Hepatocyte (in vitro differentiated cells): ENCODE results near the gene PI4KA. TPM values are rescaled to one million over a fixed set of nuclear protein-coding genes. Genes with fewer than 3 reads are reported as not detected.

ENCODE experiments used
- DNase-seq: peaks from one replicate; pipeline ENCODE4 v3.0.0-alpha.2; 2016; ENCODE audit warnings: low spot score
- H2AFZ ChIP-seq: fragments of 200-600 bp; sonication (generic); 2 replicates; pipeline ENCODE4 v1.6.0; 2016; ENCODE audit warnings: antibody characterized with exemption, mild to moderate bottlenecking
- H3K27ac ChIP-seq: fragments of 200-600 bp; sonication (generic); 2 replicates; pipeline ENCODE4 v1.5.1; 2016; ENCODE audit warnings: mild to moderate bottlenecking
- H3K27me3 ChIP-seq: fragments of 200-600 bp; sonication (generic); 2 replicates; pipeline ENCODE4 v1.6.1; 2016
- H3K36me3 ChIP-seq: fragments of 200-600 bp; sonication (generic); replicated peaks from 2 replicates; pipeline ENCODE4 v1.5.1; 2016; ENCODE audit warnings: low read depth; ENCODE audit not compliant: insufficient read depth
- H3K4me1 ChIP-seq: fragments of 200-600 bp; sonication (generic); 2 replicates; pipeline ENCODE4 v1.5.1; 2016; ENCODE audit warnings: mild to moderate bottlenecking, moderate library complexity; ENCODE audit not compliant: insufficient read depth
- H3K4me2 ChIP-seq: fragments of 200-600 bp; sonication (generic); 2 replicates; pipeline ENCODE4 v1.6.0; 2016
- H3K4me3 ChIP-seq: fragments of 200-600 bp; sonication (generic); 2 replicates; pipeline ENCODE4 v1.5.1; 2016; ENCODE audit warnings: mild to moderate bottlenecking
- H3K79me2 ChIP-seq: fragments of 200-600 bp; sonication (generic); 2 replicates; pipeline ENCODE4 v1.6.0; 2017; ENCODE audit warnings: mild to moderate bottlenecking
- H3K9me2 ChIP-seq: fragments of 200-600 bp; sonication (generic); replicated peaks from 2 replicates; pipeline ENCODE4 v1.6.0; 2017; ENCODE audit warnings: mild to moderate bottlenecking; ENCODE audit not compliant: insufficient read depth
- H3K9me3 ChIP-seq: fragments of 200-600 bp; sonication (generic); 2 replicates; pipeline ENCODE4 v1.5.1; 2016; ENCODE audit warnings: low read depth, mild to moderate bottlenecking
- H4K20me1 ChIP-seq: fragments of 200-600 bp; sonication (generic); 2 replicates; pipeline ENCODE4 v1.6.0; 2016; ENCODE audit warnings: mild to moderate bottlenecking; ENCODE audit not compliant: insufficient read depth, poor library complexity, severe bottlenecking
- CTCF ChIP-seq: fragments of 200-600 bp; sonication (generic); IDR thresholded peaks from 2 replicates; pipeline ENCODE4 v1.5.1; 2016; ENCODE audit warnings: antibody characterized with exemption, mild to moderate bottlenecking; ENCODE audit not compliant: poor library complexity
- EZH2 ChIP-seq: fragments of 200-600 bp; sonication (generic); IDR thresholded peaks from 2 replicates; pipeline ENCODE4 v1.6.1; 2016; ENCODE audit warnings: antibody characterized with exemption, mild to moderate bottlenecking, borderline replicate concordance
- EZH2phosphoT487 ChIP-seq: fragments of 200-600 bp; sonication (generic); IDR thresholded peaks from one replicate; pipeline ENCODE4 v1.6.1; 2018; ENCODE audit warnings: antibody characterized with exemption, mild to moderate bottlenecking, low read depth, moderate library complexity; ENCODE audit not compliant: unreplicated experiment, severe bottlenecking
- WGBS: methylation state at CpG from one replicate; pipeline ENCODE4 v1.1.6; 2016; ENCODE audit warnings: low lambda C conversion rate; ENCODE audit errors: missing lambda C conversion rate; 5-methylcytosine and 5-hydroxymethylcytosine counted together
- polyA plus RNA-seq: library from polyadenylated mRNA; unstranded; fragments of >200 nt; fragmentation: Nextera tagmentation; extraction: Ambion mirVana; gene quantifications from 2 replicates; pipeline ENCODE4 v1.2.1, GENCODE V29; 2016
- total RNA-seq: library from RNA; depleted of rRNA; stranded (reverse); fragments of >200 nt; gene quantifications from 2 replicates; pipeline ENCODE4 v1.2.3, GENCODE V29; 2014

Gene PI4KA
- total and polyA plus RNA-seq, 2 experiments from 2014 or later: 59.1 to 75.7 TPM

- 80% methylated on average over 8 of the region's 8 CpGs for WGBS
- Histone ChIP-seq H3K27me3 (no peaks in the 10 kb centered on the region), H4K20me1 (no peaks in the 10 kb centered on the region), H3K4me2 (no peak overlapping the region), H2AFZ (no peak overlapping the region), H3K36me3 (no peaks in the 10 kb centered on the region), H3K9me3 (no peaks in the 10 kb centered on the region), H3K79me2 (peaks cover 52% of the 10 kb centered on the region), H3K9me2 (no peaks in the 10 kb centered on the region), H3K4me3 (no peak overlapping the region), H3K27ac (peak overlapping the region; percentile 86), H3K4me1 (peaks cover 25% of the 10 kb centered on the region)
- TF ChIP-seq CTCF (no peak), EZH2phosphoT487 (no peak), EZH2 (no peak)
- DNase-seq: no peak
These were observed 7.3 kb upstream of the PI4KA start for GRCh38 chr22:20865875-20866445.

GRCh38 chr22:20865331-20865730 is 6.7 kb upstream of the PI4KA start:
- 96% methylated on average over 3 of the region's 3 CpGs for WGBS
- Histone ChIP-seq H3K27ac (peak overlapping the region; percentile 86), H3K79me2 (peaks cover 59% of the 10 kb centered on the region), H3K4me2 (no peak overlapping the region), H3K9me3 (no peaks in the 10 kb centered on the region), H3K4me3 (no peak overlapping the region), H3K4me1 (peaks cover 25% of the 10 kb centered on the region), H3K9me2 (no peaks in the 10 kb centered on the region), H3K36me3 (no peaks in the 10 kb centered on the region), H4K20me1 (no peaks in the 10 kb centered on the region), H2AFZ (no peak overlapping the region), H3K27me3 (no peaks in the 10 kb centered on the region)
- no peak for TF ChIP-seq CTCF
- TF ChIP-seq EZH2: no peak
- TF ChIP-seq EZH2phosphoT487: no peak
- DNase-seq: no peak

GRCh38 chr22:20864186-20864908 is 5.7 kb upstream of the PI4KA start:
- Histone ChIP-seq H3K36me3 (no peaks in the 10 kb centered on the region), H3K4me3 (no peak overlapping the region), H3K27me3 (no peaks in the 10 kb centered on the region), H3K27ac (no peak overlapping the region), H3K9me3 (no peaks in the 10 kb centered on the region), H3K4me2 (no peak overlapping the region), H3K9me2 (no peaks in the 10 kb centered on the region), H3K4me1 (peaks cover 33% of the 10 kb centered on the region), H4K20me1 (no peaks in the 10 kb centered on the region), H2AFZ (no peak overlapping the region), H3K79me2 (peaks cover 64% of the 10 kb centered on the region)
- WGBS: 96% methylated on average over 12 of the region's 12 CpGs
- DNase-seq: no peak
- TF ChIP-seq EZH2 (no peak), CTCF (no peak), EZH2phosphoT487 (no peak)
